ENCODE data around the gene TOP2B. TPM values are rescaled to one million over a fixed set of nuclear protein-coding genes. Genes with fewer than 3 reads are reported as not detected.
A peak's percentile ranks its signal among the peaks of the same experiment; 100 is the strongest.

TOP2B gene
- total and polyA plus RNA-seq, 9 of the 15 experiments (the other 6 are each of a cell fraction or from before 2014, with no cell fraction given), result 45.3 to 186 (median 134) TPM

- TF ChIP-seq NKRF (IDR thresholded peaks at IDR 0.05; ENCODE audit: borderline replicate concordance) (no peak), ZNF551 (CRISPR knock-in tag; IDR thresholded peaks at IDR 0.05) (no peak), RREB1 (CRISPR knock-in tag; IDR thresholded peaks at IDR 0.05) (no peak), CGGBP1 (CRISPR knock-in tag; IDR thresholded peaks at IDR 0.05) (no peak), CREBBP (IDR thresholded peaks at IDR 0.05; ENCODE audit: low read depth, low read length) (no peak), BACH1 (tag; IDR thresholded peaks at IDR 0.05) (peak; percentile 87; the same call in 1 of the 2 replicates), TAF15 (IDR thresholded peaks at IDR 0.05; ENCODE audit: low read depth, low read length) (no peak), ZKSCAN8 (CRISPR knock-in tag; IDR thresholded peaks at IDR 0.05) (no peak), POLR2G (IDR thresholded peaks at IDR 0.05; ENCODE audit: low read depth, low read length) (no peak), ZNF696 (CRISPR knock-in tag; conservative IDR thresholded peaks at IDR 0.05) (no peak), ZNF318 (IDR thresholded peaks at IDR 0.05; ENCODE audit: borderline replicate concordance in 1 of 2, low read depth in 1 of 2) (0 out of 4 replicates have a peak, but pooled peaks of 1 of the 2 experiments have one; percentile 62)
Observed at GRCh38 chr3:25582242-25582641, 82.5 kb downstream of the TOP2B start (continued).
